ENCODE data around the gene DDX20.
"Not testable (repeated sequence)": the region's sequence is repeated elsewhere in the genome, so short reads cannot be mapped to it uniquely, and the experiment has no call there.

- TF ChIP-seq CTCF (IDR thresholded peaks at IDR 0.05 in 4 of 5, conservative IDR thresholded peaks at IDR 0.05 in 1 of 5); POLR2A (IDR thresholded peaks at IDR 0.05): not testable (repeated sequence)
Measured at GRCh38 chr1:111742292-111742691, 13.4 kb upstream of the DDX20 start.
